Peyer's patch (tissue), 4 donors: ENCODE data around the gene SIGLEC1.

ENCODE experiments used
- POLR2A ChIP-seq, 2 donors: fragments of 450-650 bp; IDR thresholded peaks; one replicate each; pipeline ENCODE4 v1.5.1; 2017; ENCODE audit warnings: antibody characterized with exemption in 2 of 2, mild to moderate bottlenecking in 2 of 2, moderate library complexity in 2 of 2
- TF ChIP-seq, protein P1 (sequence below), 6 experiments: fragments of 450-650 bp in 4 of 6; fragments of 200-600 bp in 2 of 6; sonication (generic) in 1 of 6; IDR thresholded peaks; one replicate each; pipeline ENCODE4 v1.5.1; 2017 to 2019; ENCODE audit warnings: antibody characterized with exemption in 6 of 6, mild to moderate bottlenecking in 3 of 6, moderate library complexity in 1 of 6

DNA sequence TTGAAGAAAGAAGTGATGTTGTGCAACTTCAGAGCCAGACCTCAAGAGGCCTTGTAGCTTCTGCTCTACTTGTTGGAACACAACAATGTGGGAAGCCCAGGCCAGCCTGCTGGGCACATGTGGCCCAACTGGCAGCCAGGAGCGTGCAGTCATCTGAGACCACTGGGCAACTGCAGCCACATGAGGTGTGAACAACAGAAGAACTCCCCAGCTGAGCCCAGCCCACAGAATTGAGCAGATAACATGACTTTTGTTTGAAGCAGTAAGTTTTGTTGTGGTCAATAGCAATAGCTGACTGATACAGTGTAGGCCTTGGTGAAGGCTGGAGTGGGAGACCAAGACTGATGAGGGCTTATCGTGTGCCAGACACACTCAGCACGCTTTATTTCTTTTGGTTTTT is 22.0 kb downstream of the SIGLEC1 start:
- TF ChIP-seq, protein P1, sequence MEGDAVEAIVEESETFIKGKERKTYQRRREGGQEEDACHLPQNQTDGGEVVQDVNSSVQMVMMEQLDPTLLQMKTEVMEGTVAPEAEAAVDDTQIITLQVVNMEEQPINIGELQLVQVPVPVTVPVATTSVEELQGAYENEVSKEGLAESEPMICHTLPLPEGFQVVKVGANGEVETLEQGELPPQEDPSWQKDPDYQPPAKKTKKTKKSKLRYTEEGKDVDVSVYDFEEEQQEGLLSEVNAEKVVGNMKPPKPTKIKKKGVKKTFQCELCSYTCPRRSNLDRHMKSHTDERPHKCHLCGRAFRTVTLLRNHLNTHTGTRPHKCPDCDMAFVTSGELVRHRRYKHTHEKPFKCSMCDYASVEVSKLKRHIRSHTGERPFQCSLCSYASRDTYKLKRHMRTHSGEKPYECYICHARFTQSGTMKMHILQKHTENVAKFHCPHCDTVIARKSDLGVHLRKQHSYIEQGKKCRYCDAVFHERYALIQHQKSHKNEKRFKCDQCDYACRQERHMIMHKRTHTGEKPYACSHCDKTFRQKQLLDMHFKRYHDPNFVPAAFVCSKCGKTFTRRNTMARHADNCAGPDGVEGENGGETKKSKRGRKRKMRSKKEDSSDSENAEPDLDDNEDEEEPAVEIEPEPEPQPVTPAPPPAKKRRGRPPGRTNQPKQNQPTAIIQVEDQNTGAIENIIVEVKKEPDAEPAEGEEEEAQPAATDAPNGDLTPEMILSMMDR (IDR thresholded peaks at IDR 0.05): no peak
- no peak for TF ChIP-seq POLR2A (IDR thresholded peaks at IDR 0.05)
